Germinal center (tissue), 1 donor: Measurements from ENCODE around the gene EGR4.

Experiments used
- DNase-seq: peaks from one replicate; pipeline ENCODE4 v3.0.0; 2012; ENCODE audit warnings: mixed read lengths, low spot score

Gene EGR4

DNA sequence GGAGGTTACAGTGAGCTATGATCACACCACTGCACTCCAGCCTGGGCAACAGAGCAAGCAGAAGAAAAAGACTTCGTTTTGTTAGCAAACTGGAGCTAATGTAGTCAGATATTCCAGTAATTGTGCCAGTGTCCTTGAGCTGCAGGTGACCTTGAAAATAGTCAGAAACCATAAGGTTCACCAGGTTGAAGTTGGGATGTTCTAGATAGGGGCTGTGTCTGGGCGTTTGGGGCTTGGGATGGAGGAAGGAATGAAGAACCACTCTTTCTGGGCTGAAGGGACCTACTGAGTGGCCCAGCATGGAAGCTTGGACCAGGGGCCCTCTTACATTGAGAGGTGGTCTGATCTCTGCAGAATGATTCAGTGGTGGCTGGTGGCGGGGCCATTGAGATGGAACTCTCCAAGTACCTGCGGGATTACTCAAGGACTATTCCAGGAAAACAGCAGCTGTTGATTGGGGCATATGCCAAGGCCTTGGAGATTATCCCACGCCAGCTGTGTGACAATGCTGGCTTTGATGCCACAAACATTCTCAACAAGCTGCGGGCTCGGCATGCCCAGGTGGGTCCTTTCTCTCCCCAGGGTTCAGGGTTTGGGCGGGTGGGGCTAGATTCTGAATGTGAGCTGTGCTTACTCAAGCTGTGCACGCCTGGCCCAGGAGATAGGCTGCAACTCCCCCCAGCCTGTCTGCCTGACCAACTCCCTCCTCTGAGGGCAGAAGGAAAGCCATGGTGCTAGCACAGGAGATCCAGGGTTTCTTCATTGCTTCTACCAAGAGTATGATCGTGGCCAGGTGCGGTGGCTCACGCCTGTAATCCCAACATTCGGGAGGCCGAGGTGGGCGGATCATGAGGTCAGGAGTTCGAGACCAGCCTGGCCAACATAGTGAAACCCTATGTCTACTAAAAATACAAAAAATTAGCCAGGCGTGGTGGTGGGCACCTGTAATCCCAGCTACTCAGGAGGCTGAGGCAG lies 42.2 kb downstream of the EGR4 start:
- DNase-seq, result no peak

DNA sequence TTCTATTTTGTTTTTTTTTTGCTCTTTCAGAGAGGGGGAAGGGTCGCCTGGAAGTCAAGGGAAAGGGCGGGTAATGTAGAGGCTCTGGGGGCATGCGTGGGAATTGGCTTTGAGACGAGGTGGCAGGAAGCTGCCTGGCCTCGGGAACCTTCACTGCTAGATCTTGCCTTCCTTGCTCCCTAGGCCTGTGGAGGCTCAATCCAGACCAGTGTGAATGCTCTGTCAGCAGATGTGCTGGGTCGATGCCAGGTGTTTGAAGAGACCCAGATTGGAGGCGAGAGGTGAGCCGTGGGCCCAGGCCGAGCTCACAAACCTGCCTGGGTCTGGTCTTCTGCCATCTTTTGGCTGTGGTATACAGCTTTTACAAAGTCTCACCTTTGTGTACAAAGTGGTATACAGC lies 43.7 kb downstream of the EGR4 start:
- DNase-seq, result no peak

- DNase-seq, result no peak
Observed at GRCh38 chr2:73246850-73247249, 46.5 kb downstream of the EGR4 start.

DNA sequence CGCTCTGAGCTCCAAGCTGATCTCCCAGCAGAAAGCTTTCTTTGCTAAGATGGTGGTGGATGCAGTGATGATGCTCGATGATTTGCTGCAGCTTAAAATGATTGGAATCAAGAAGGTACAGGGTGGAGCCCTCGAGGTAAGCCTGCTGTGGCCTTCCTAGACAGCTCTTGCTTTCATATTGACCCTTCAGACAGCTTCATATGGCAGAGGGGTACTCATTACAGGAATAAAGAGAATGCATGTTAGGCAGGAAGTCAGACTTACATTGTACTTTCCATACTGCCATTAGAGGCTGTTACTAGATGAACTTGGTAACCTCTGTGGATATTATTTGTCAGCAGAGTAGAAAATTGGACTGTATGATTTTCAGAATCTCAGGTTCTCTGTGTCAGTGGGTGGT lies 48.8 kb downstream of the EGR4 start:
- no peak for DNase-seq

DNA sequence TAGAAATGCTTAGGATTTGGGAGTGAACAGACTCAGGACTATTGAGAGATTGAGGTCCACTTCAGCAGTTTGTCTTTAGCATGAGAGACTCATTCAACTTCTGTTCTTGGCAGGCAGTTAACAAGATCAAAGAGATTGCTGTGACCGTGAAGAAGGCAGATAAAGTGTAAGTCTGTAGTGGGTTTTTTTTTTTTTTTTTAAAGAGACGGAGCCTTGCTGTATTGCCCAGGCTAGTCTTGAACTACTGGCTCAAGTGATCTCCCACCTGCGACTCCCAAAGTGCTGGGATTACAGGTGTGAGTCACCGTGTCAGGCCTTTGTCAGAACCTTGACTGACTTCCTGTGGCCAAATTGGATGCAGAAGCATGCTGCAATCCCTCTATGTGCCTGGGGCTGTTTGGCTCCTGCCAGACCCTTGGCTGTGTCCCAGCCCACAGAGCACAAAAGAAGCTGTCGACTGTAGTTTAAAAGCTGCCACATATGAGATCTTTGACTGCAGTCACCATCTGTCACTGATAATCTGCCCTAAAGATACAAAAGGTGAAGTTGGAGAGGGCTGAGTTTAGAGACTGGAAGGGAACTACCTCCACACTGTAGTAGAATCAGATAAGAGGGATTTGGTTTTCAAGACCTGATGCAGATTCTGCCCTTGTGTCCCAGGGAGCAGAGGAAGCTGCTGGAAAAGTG lies 49.3 kb downstream of the EGR4 start:
- DNase-seq, result no peak
